C4-2B (cell line): ENCODE data around the gene MADD.

ENCODE experiments used
- CTCF ChIP-seq: fragments of 450-650 bp; conservative IDR thresholded peaks from 2 replicates; pipeline ENCODE4 v1.5.1; 2017; ENCODE audit warnings: mild to moderate bottlenecking
- ZFX ChIP-seq: fragments of 450-650 bp; IDR thresholded peaks from 2 replicates; pipeline ENCODE4 v1.6.1; 2017

DNA sequence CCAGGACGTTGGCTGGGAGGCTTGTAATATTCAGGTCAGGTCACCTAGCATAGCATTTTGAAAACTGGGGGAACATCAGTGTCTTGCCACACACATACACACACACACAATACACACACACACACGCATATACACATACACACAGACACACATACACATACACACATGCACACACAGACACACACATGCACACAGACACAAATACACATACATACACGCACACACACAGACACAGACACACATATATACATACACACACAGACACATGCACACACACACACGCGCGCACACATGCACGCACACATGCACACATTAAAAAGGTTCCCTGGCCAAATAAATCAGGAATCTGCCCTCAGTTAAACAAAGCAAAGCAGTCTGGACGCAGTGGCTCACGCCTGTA is 70.1 kb downstream of the MADD start:
- TF ChIP-seq CTCF (no peak), ZFX (no peak)
